GM12891 (cell line): Measurements from ENCODE around the gene DLGAP1.

Experiments used
- DNase-seq: peaks from one replicate; pipeline ENCODE4 v3.0.0; 2011; ENCODE audit warnings: low spot score; ENCODE audit not compliant: insufficient read length
- FAIRE-seq: peaks from 2 replicates; lab custom pipeline; 2011; peaks lifted over from hg19 to GRCh38; lab: Jason Lieb, UNC
- PAX5 ChIP-seq: IDR thresholded peaks from 2 replicates; pipeline ENCODE4 v1.6.1; 2011; ENCODE audit warnings: low read length, moderate library complexity, mild to moderate bottlenecking; ENCODE audit not compliant: insufficient read depth, severe bottlenecking
- POLR2A ChIP-seq: IDR thresholded peaks from 2 replicates; pipeline ENCODE4 v1.6.1; 2011; ENCODE audit warnings: low read depth, low read length, control low read depth
- POLR2AphosphoS5 ChIP-seq: IDR thresholded peaks from 2 replicates; pipeline ENCODE4 v1.6.1; 2011; ENCODE audit warnings: low read depth, low read length, control low read depth
- POU2F2 ChIP-seq: IDR thresholded peaks from 2 replicates; pipeline ENCODE4 v1.6.1; 2011; ENCODE audit warnings: low read depth, mild to moderate bottlenecking, control low read depth, low read length, moderate library complexity
- SPI1 ChIP-seq: IDR thresholded peaks from 2 replicates; pipeline ENCODE4 v1.6.1; 2011; ENCODE audit warnings: low read depth, low read length, control low read depth
- TAF1 ChIP-seq: IDR thresholded peaks from 2 replicates; pipeline ENCODE4 v1.6.1; 2011; ENCODE audit warnings: low read depth, low read length, control low read depth

Gene DLGAP1

GRCh38 chr18:3675994-3676393 is 779.1 kb downstream of the DLGAP1 start:
- FAIRE-seq (no peak), DNase-seq (no peak)
- TF ChIP-seq POLR2A (no peak), POU2F2 (no peak), PAX5 (no peak), POLR2AphosphoS5 (no peak), TAF1 (no peak), SPI1 (no peak)

GRCh38 chr18:3675446-3675845 is 779.7 kb downstream of the DLGAP1 start:
- DNase-seq (no peak), FAIRE-seq (no peak)
- no peak for TF ChIP-seq PAX5
- no peak for TF ChIP-seq SPI1
- no peak for TF ChIP-seq POU2F2

DNA sequence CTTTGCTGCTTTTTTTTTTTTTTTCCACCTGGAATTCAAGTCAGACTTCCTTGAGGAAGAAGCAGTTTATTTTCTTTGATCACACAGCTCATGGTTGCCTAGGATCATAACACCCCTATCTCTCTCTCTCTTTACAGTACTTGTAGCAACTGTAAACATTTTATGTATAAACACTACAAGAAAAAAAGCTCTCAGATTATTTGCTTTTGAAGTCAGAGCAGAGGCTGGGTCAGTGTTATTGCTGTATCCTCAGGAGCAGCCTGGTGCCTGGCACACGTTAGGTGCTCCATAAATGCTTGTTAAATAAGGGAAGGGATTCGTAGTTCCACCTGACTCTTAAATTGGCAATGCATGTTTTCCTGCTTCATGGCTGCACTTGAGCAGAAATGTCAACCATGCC is 783.9 kb downstream of the DLGAP1 start:
- no peak for DNase-seq
- FAIRE-seq: no peak
- TF ChIP-seq SPI1 (no peak), PAX5 (no peak), TAF1 (no peak), POLR2AphosphoS5 (no peak), POU2F2 (no peak), POLR2A (no peak)

DNA sequence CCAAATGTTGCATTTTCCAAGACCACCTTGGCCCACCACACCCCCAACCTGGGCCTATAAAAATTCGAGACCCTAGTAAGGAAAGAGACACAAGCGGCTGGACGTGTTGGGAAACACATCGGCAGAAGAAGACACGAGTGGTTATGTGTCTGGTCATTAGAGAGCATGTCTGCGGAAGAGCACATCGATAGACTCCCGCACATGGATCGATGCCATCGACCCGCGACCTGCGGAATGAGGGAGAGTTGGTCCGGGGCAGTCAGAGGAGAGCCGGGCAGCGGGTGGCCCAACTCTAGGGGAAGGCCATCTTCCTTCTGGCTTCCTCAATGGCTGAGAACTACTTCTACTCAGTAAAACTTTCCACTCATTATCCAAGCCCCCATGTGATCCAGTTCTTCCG is 785.7 kb downstream of the DLGAP1 start:
- DNase-seq: no peak
- no peak for FAIRE-seq
- TF ChIP-seq POLR2A (no peak), POLR2AphosphoS5 (no peak), TAF1 (no peak), POU2F2 (no peak), SPI1 (no peak), PAX5 (no peak)

DNA sequence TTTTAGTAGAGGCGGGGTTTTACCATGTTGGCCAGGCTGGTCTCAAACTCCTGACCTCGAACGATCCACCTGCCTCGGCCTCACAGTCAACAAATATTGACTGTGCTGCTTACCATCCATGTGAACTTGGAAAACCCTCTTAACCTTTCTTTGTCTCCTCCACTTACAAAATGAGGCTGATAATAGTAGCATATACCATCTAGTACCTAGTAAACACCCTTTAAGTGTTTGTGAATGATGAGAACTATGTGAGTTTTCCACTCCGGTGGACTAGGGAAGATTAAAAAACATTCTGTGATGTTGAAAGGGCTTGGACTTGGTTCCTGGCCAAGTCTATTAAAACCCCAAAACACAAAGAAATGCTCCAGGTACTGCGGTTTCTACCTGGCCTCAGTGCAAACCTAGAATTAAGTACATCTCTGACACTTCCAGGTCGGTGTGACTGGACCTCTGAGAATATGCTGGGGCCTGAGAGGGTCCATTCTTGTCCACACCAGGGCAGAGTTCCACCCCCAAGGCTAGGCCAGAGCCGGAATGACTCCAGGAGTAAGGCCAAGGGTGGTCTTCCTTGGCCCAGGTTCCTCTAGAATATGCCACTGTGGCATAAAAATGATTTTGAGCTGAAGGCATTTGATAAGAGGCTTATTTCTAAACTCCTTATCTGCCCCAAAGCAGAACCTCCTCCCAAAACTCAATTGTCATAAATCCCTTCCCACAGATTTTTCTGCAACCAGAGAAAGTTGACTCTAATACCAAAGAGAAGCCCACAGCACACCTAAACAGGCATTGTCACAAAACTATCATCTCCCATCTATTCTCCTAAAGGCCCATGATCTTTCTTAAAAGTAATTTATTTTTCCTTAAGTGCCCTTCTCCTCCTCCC is 787.6 kb downstream of the DLGAP1 start:
- FAIRE-seq: no peak
- TF ChIP-seq PAX5: no peak
- no peak for TF ChIP-seq SPI1

DNA sequence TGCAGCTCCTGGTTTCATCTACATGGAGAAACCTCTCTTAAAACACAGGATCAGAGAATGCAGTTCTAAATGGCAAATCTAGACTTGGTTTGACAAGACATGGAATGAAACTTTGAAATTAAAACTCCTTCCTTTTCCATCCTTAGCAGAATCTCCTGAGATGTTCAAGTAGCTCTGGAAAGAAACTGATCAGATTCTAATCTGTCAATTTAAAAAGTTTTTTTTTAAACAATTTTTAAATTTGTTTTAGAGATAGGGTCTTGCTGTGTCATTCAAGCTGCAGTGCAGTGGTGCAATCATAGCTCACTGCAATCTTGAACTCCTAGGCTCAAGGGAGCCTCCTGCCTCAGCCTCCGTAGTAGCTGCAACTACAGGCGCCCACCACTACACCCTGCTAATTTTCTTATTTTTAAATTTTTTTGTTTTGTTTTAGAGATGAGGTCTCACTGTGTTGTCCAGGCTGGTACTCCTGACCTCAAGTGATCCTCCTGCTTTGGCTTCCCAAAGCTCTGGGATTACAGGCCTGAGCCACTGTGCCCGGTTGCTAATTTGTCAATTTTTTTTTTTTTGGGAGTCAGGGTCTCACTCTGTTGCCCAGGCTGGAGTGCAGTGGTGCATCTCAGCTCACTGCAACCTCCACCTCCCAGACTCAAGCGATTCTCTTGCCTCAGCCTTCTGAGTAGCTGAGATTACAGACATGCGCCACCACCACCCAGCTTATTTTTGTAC is 788.4 kb downstream of the DLGAP1 start:
- FAIRE-seq (no peak), DNase-seq (no peak)
- TF ChIP-seq POU2F2: no peak

More for the DNA sequence above, 787.6 kb downstream of the DLGAP1 start:
- no peak for DNase-seq

GRCh38 chr18:3665780-3666525 is 789.2 kb downstream of the DLGAP1 start:
- DNase-seq (peak; percentile 44), FAIRE-seq (peak; percentile 75)
- TF ChIP-seq POLR2AphosphoS5: no peak
- no peak for TF ChIP-seq TAF1
- no peak for TF ChIP-seq POU2F2
- TF ChIP-seq POLR2A: no peak
- TF ChIP-seq PAX5: no peak
- no peak for TF ChIP-seq SPI1

DNA sequence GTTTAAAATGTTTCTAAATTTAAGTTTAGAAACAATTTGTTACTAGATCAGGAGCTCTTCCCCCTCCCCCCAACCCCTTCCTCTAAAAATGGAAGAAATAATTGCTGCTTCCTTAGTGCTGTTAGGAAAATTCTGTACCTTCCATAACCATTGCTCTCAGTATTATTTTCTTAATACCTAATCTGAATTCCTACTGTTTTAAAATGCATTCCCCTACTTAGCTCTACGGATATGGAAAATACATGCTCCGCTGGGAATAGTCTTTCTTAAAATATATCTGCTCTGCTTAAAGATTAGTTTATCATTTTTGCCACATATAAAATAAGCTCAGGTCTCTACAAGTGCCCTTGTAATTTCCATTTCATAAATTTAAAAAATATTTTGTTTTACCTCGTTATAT is 789.9 kb downstream of the DLGAP1 start:
- no peak for TF ChIP-seq POLR2A
- no peak for TF ChIP-seq PAX5
- TF ChIP-seq SPI1: no peak
- TF ChIP-seq POLR2AphosphoS5: no peak
- no peak for TF ChIP-seq TAF1
- TF ChIP-seq POU2F2: no peak
- DNase-seq (no peak), FAIRE-seq (no peak)

DNA sequence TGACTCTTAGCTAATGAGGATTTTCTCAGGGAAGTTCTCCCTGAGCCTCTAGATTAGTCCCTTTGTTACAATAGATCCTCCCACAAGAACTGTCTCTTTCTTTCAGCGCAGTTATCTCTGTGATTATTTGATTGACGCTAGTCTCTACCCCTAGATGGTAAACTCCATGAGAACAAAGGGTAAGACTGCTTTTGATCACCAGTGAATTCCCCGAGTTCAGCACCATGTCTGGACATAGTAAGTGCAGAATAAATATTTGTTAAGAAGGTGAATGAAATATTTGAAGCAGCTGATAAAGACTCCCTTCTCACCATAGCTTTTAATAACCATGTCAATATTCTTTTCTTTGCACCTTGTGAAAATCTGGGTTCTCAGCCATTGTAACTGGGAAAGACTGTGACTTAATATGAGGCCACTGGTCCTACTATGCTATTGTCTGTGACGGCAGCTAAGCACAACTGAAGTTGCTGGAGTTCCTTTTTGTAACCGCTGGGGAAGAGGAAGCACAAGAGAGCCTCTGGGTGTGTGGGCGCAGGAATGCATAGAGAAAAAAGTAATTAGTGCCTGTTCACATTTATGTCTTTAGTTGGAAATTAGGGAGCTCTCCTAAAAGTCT is 790.4 kb downstream of the DLGAP1 start:
- no peak for FAIRE-seq
- no peak for DNase-seq
- no peak for TF ChIP-seq PAX5
- no peak for TF ChIP-seq TAF1
- TF ChIP-seq SPI1: no peak
- TF ChIP-seq POLR2A: no peak
- no peak for TF ChIP-seq POLR2AphosphoS5
- TF ChIP-seq POU2F2: no peak

DNA sequence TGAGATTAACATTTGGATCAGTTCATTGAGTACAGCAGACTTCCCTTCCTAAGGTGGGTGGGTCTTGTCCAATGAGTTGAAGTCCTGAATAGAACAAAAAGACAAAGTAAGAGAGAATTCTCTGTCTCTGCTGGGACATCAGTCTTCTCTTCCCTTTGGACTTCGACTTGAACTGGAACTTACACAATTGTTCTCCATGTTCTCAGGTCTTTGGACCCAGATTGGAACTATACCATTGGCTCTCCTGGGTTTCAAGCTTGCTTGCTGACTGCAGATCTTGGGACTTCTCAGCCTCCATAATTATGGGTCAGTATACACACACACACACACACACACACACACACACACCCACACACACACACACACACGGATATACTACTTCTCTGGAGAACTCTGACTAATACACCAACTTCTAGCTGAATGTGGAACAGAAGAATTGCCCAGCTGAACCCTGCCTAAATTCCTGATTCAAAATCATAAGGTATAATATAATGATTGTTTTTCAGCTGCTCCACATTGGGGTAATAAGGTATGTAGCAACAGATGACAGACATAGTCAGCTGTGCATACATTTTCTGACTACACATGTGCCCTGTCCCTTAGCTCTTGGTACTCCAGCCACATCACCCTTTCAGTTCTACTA is 791.1 kb downstream of the DLGAP1 start:
- DNase-seq (no peak), FAIRE-seq (no peak)
- TF ChIP-seq TAF1 (no peak), POU2F2 (no peak), PAX5 (no peak), POLR2A (no peak), POLR2AphosphoS5 (no peak), SPI1 (no peak)
